Measurements from ENCODE around the gene TNFRSF1A. TPM values are rescaled to one million over a fixed set of nuclear protein-coding genes. Genes with fewer than 3 reads are reported as not detected.

TNFRSF1A gene
- total RNA-seq, 4 donors from 2014 or later = 121 to 190 (median 134) TPM

DNA sequence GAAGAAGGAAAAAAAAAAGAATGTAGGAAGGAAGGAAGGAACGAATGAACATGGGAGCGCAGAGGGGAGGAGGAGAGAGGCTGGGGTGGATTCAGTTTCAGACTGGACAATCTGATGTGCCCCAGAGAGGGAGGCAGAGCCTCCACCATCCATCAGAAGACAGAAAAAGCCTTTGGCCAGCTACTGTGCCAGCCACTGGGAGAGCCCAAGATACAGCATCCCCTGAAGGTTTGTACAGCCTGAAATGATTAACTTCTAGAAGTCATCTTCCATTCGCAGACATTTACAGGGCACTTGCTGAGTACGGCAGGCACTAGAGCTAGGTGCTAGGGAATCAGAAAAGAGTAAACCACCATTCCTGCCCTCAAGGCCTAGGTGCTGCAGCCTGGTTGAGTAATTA, 22.4 kb downstream of the TNFRSF1A start:
- intact Hi-C loops (cut with DNase I) = no loop called here
- Histone ChIP-seq H3K9me3 (no peaks in the 10 kb centered on the region), H3K36me3 (peaks cover 0 to 68% (median 7%) of the 10 kb centered on the region in 3 donors), H3K4me1 (peaks cover 26 to 44% (median 28%) of the 10 kb centered on the region in 3 donors), H3K4me3 (no peak overlapping the region), H3K27me3 (no peaks in the 10 kb centered on the region), H3K27ac (no peak overlapping the region)
- DNase-seq = no peak
- no peak for TF ChIP-seq POLR2A (IDR thresholded peaks at IDR 0.05)
- TF ChIP-seq, protein P1, sequence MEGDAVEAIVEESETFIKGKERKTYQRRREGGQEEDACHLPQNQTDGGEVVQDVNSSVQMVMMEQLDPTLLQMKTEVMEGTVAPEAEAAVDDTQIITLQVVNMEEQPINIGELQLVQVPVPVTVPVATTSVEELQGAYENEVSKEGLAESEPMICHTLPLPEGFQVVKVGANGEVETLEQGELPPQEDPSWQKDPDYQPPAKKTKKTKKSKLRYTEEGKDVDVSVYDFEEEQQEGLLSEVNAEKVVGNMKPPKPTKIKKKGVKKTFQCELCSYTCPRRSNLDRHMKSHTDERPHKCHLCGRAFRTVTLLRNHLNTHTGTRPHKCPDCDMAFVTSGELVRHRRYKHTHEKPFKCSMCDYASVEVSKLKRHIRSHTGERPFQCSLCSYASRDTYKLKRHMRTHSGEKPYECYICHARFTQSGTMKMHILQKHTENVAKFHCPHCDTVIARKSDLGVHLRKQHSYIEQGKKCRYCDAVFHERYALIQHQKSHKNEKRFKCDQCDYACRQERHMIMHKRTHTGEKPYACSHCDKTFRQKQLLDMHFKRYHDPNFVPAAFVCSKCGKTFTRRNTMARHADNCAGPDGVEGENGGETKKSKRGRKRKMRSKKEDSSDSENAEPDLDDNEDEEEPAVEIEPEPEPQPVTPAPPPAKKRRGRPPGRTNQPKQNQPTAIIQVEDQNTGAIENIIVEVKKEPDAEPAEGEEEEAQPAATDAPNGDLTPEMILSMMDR (IDR thresholded peaks at IDR 0.05) = no peak
- 81 to 97% methylated on average over 4 of the region's 4 CpGs for WGBS, 2 donors

DNA sequence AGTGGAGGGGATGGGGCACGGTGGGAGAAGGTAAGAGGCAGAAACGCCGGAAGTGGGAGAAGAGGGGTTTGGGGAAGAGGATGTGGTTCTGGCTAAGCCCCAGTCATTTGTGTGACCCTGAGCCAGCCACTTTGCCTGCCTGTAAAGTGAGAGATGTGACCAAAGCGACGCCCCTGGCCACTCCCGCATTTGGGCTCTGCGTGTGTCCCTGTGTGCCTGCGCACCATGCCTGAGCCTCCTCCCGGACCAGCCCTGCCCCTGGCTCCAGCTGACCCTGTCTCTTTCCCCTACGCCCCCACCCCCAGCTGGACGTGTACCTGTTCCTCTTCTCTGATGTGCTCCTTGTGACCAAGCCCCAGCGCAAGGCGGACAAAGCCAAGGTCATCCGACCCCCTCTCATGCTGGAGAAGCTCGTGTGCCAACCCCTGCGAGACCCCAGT, 23.4 kb downstream of the TNFRSF1A start:
- 71 to 84% methylated on average over 14 to 15 of the region's 16 CpGs for WGBS, 2 donors
- no peak for DNase-seq
- intact Hi-C loops (cut with DNase I) = no loop called here
- peaks cover 22 to 44% (median 22%) of the 10 kb centered on the region in 3 donors for H3K4me1 ChIP-seq
- no peak overlapping the region for H3K27ac ChIP-seq
- H3K36me3 ChIP-seq = peaks cover 0 to 78% (median 7%) of the 10 kb centered on the region in 3 donors
- H3K9me3 ChIP-seq = no peaks in the 10 kb centered on the region
- no peaks in the 10 kb centered on the region for H3K27me3 ChIP-seq
- TF ChIP-seq POLR2A (IDR thresholded peaks at IDR 0.05) = no peak
- TF ChIP-seq, protein P1 (IDR thresholded peaks at IDR 0.05) = no peak
- no peak overlapping the region for H3K4me3 ChIP-seq

DNA sequence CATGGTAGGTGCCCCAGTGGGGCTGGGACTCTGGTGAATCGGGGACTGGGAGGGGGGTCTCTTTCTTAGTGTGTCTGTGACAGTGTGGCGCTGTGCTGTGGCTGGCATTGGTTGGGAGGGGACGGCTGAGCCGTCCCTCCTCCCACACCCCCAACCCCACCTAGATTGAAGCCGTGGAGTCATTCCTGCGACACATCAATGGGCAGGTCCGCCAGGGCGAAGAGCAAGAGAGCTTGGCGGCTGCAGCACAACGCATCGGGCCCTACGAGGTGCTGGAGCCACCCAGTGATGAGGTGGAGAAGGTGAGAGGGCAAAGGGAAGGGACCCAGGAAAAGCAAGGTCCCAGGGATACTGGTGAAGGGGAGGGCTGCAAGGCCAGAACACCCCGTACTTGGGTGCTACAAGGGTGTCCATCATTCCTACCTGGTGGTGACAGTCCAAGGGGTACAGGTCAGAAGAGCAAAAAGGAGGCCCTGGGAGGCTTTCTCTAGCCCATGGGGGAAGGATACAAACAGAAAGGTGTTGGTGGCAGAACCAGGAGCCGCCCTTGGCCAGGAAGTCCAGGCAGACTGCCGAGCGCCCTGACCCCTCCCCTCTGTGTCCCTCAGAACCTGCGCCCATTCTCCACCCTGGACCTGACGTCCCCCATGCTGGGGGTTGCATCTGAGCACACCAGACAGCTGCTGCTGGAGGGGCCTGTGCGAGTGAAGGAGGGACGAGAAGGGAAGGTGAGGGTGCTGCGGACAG, 24.0 kb downstream of the TNFRSF1A start:
- no peak overlapping the region for H3K27ac ChIP-seq
- intact Hi-C loops (cut with DNase I) = no loop called here
- 72 to 77% methylated on average over 9 of the region's 21 CpGs for WGBS, 2 donors
- H3K4me1 ChIP-seq = peaks cover 22 to 44% (median 23%) of the 10 kb centered on the region in 3 donors
- H3K4me3 ChIP-seq = no peak overlapping the region
- no peak for DNase-seq
- H3K9me3 ChIP-seq = no peaks in the 10 kb centered on the region
- peaks cover 0 to 79% (median 7%) of the 10 kb centered on the region in 3 donors for H3K36me3 ChIP-seq
- TF ChIP-seq, protein P1 (IDR thresholded peaks at IDR 0.05) = no peak
- TF ChIP-seq POLR2A (IDR thresholded peaks at IDR 0.05) = no peak
- no peaks in the 10 kb centered on the region for H3K27me3 ChIP-seq

DNA sequence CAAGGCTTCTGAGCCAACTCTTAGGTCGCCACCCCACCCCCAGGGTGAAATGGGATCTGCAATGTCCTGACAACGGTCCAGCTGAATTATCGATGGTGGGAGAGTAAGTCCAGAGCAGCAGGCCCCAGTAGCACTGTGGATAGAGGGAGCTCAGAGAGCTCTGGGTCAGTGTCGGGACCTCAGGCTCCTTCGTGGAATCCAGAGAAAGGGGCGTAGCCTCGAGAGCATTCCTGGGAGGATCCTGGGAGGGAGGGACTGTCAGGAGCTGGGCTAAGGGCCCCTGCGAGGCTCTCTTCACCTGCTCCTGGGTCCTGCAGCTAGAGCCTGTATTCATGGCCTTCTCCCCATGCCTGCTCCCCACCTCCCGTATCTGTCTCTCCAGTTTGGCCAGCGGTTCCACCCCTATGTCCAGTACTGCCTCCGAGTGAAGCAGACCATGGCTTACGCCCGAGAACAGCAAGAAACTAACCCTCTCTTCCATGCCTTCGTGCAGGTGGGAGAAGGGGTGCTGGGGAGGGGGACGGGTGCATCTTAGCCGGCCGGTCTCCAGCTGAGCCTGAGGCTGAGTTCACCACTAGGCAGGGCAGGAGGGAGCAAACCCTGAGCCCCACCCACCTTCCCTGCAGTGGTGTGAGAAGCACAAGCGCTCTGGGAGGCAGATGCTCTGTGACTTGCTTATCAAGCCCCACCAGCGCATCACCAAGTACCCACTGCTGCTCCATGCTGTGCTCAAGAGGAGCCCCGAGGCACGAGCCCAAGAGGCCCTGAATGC, 24.8 kb downstream of the TNFRSF1A start:
- no peaks in the 10 kb centered on the region for H3K9me3 ChIP-seq
- peaks cover 0 to 79% (median 7%) of the 10 kb centered on the region in 3 donors for H3K36me3 ChIP-seq
- intact Hi-C loops (cut with DNase I) = no loop called here
- DNase-seq = no peak
- 68 to 77% methylated on average over 6 to 18 of the region's 21 CpGs for WGBS, 2 donors
- H3K4me1 ChIP-seq = peaks cover 20 to 44% (median 21%) of the 10 kb centered on the region in 3 donors
- TF ChIP-seq, protein P1 (IDR thresholded peaks at IDR 0.05) = no peak
- TF ChIP-seq POLR2A (IDR thresholded peaks at IDR 0.05) = no peak
- no peak overlapping the region for H3K27ac ChIP-seq
- H3K4me3 ChIP-seq = no peak overlapping the region
- no peaks in the 10 kb centered on the region for H3K27me3 ChIP-seq

Measured in esophagus squamous epithelium (tissue), 5 donors.